H9 (cell line): ENCODE results near the gene STIM2. TPM values are rescaled to one million over a fixed set of nuclear protein-coding genes. Genes with fewer than 3 reads are reported as not detected.

Source experiments
- DNase-seq: peaks from one replicate; pipeline ENCODE4 v3.0.0-alpha.2; 2017
- H2AFZ ChIP-seq: one replicate; pipeline ENCODE4 v1.6.1; 2013; ENCODE audit warnings: mild to moderate bottlenecking, low read length, control low read depth, moderate library complexity
- H2AK5ac ChIP-seq: 2 replicates; pipeline ENCODE4 v1.6.1; 2013; ENCODE audit warnings: low read length, control low read depth, mixed read lengths; ENCODE audit not compliant: insufficient read length
- H2BK120ac ChIP-seq: one replicate; pipeline ENCODE4 v1.6.1; 2013; ENCODE audit warnings: low read depth, mild to moderate bottlenecking, low read length, control low read depth, inconsistent platforms; ENCODE audit not compliant: poor library complexity, severe bottlenecking
- H2BK12ac ChIP-seq: 2 replicates; pipeline ENCODE4 v1.6.1; 2013; ENCODE audit warnings: low read length, control low read depth, mixed read lengths, low read depth; ENCODE audit not compliant: insufficient read length
- H2BK15ac ChIP-seq: 2 replicates; pipeline ENCODE4 v1.6.1; 2013; ENCODE audit warnings: low read depth, low read length, control low read depth
- H2BK20ac ChIP-seq: one replicate; pipeline ENCODE4 v1.6.1; 2013; ENCODE audit warnings: low read depth, mild to moderate bottlenecking, low read length, control low read depth, inconsistent platforms; ENCODE audit not compliant: poor library complexity, severe bottlenecking
- H2BK5ac ChIP-seq: 2 replicates; pipeline ENCODE4 v1.6.1; 2013; ENCODE audit warnings: low read length, control low read depth, mixed read lengths; ENCODE audit not compliant: insufficient read length
- H3K14ac ChIP-seq: 2 replicates; pipeline ENCODE4 v1.6.1; 2013; ENCODE audit warnings: low read length, control low read depth; ENCODE audit not compliant: insufficient read depth
- H3K18ac ChIP-seq: 2 replicates; pipeline ENCODE4 v1.6.1; 2013; ENCODE audit warnings: low read depth, mild to moderate bottlenecking, mixed read lengths, low read length, control low read depth; ENCODE audit not compliant: insufficient read length
- H3K23ac ChIP-seq: 2 replicates; pipeline ENCODE4 v1.6.1; 2013; ENCODE audit warnings: low read length, control low read depth, mixed read lengths, low read depth; ENCODE audit not compliant: insufficient read length
- H3K23me2 ChIP-seq: 2 replicates; pipeline ENCODE4 v1.6.1; 2013; ENCODE audit warnings: low read depth, mild to moderate bottlenecking, mixed read lengths, low read length, control low read depth; ENCODE audit not compliant: insufficient read length, poor library complexity, severe bottlenecking
- H3K27ac ChIP-seq: 2 replicates; pipeline ENCODE4 v1.5.1; 2013; ENCODE audit warnings: low read length, control low read depth, mixed read lengths, low read depth; ENCODE audit not compliant: insufficient read length
- H3K27me3 ChIP-seq: 2 replicates; pipeline ENCODE4 v1.6.1; 2013; ENCODE audit warnings: low read length, control low read depth, inconsistent platforms; ENCODE audit not compliant: insufficient read depth
- H3K4ac ChIP-seq: 2 replicates; pipeline ENCODE4 v1.6.1; 2013; ENCODE audit warnings: low read depth, mild to moderate bottlenecking, control low read depth, inconsistent platforms, low read length, moderate library complexity
- H3K4me1 ChIP-seq: 2 replicates; pipeline ENCODE4 v1.6.1; 2013; ENCODE audit warnings: low read length, control low read depth, inconsistent platforms; ENCODE audit not compliant: insufficient read depth
- H3K4me2 ChIP-seq: 2 replicates; pipeline ENCODE4 v1.6.1; 2013; ENCODE audit warnings: low read length, control low read depth, mixed read lengths; ENCODE audit not compliant: insufficient read length, insufficient read depth
- H3K56ac ChIP-seq: 2 replicates; pipeline ENCODE4 v1.6.1; 2013; ENCODE audit warnings: low read depth, mild to moderate bottlenecking, mixed read lengths, low read length, control low read depth; ENCODE audit not compliant: insufficient read length
- H3K79me1 ChIP-seq: 2 replicates; pipeline ENCODE4 v1.6.1; 2013; ENCODE audit warnings: low read depth, mild to moderate bottlenecking, moderate library complexity, low read length, control low read depth, inconsistent platforms; ENCODE audit not compliant: insufficient read depth, poor library complexity, severe bottlenecking
- H3K79me2 ChIP-seq: 2 replicates; pipeline ENCODE4 v1.6.1; 2013; ENCODE audit warnings: low read length, control low read depth, inconsistent platforms; ENCODE audit not compliant: insufficient read depth
- H3K9ac ChIP-seq: 2 replicates; pipeline ENCODE4 v1.6.1; 2013; ENCODE audit warnings: low read length, control low read depth, mixed read lengths; ENCODE audit not compliant: insufficient read length; ENCODE audit errors: extremely low read depth
- H3K9me3 ChIP-seq: one replicate; pipeline ENCODE4 v1.6.1; 2013; ENCODE audit warnings: low read depth, low read length, inconsistent platforms; ENCODE audit not compliant: control insufficient read depth
- H3T11ph ChIP-seq: one replicate; pipeline ENCODE4 v1.6.1; 2013; ENCODE audit warnings: mild to moderate bottlenecking, low read length, control low read depth, inconsistent platforms
- H4K20me1 ChIP-seq: one replicate; pipeline ENCODE4 v1.6.1; 2013; ENCODE audit not compliant: control insufficient read depth, insufficient read length, insufficient read depth
- H4K5ac ChIP-seq: 2 replicates; pipeline ENCODE4 v1.6.1; 2013; ENCODE audit warnings: low read depth, mild to moderate bottlenecking, mixed read lengths, low read length, control low read depth; ENCODE audit not compliant: insufficient read length
- H4K8ac ChIP-seq: replicated peaks from 2 replicates; pipeline ENCODE4 v1.6.1; 2013; ENCODE audit warnings: low read length, control low read depth, mixed read lengths, low read depth; ENCODE audit not compliant: insufficient read length
- H4K91ac ChIP-seq: 2 replicates; pipeline ENCODE4 v1.6.1; 2013; ENCODE audit warnings: low read depth, mild to moderate bottlenecking, moderate library complexity, mixed read lengths, low read length, control low read depth; ENCODE audit not compliant: insufficient read length
- H3K27ac Mint-ChIP-seq, 3 experiments: 2 replicates in 2 of 3; 3 replicates in 1 of 3; pipeline ENCODE4 v1.8.0; 2020 to 2021; ENCODE audit warnings: mixed read lengths in 3 of 3, mild to moderate bottlenecking in 1 of 3, moderate library complexity in 1 of 3
- H3K27me3 Mint-ChIP-seq: 2 replicates; pipeline ENCODE4 v1.8.0; 2021; ENCODE audit warnings: low read depth, mild to moderate bottlenecking, moderate library complexity, mixed read lengths
- H3K36me3 Mint-ChIP-seq, 3 experiments: 2 replicates in 2 of 3; 3 replicates in 1 of 3; pipeline ENCODE4 v1.8.0; 2020 to 2021; ENCODE audit warnings: low read depth in 3 of 3, mixed read lengths in 3 of 3; ENCODE audit not compliant: insufficient read depth in 1 of 3
- H3K4me1 Mint-ChIP-seq, 2 experiments: 2 replicates each; pipeline ENCODE4 v1.8.0; 2020; ENCODE audit warnings: mixed read lengths in 2 of 2
- H3K4me3 Mint-ChIP-seq, 2 experiments: 2 replicates in 1 of 2; 3 replicates in 1 of 2; pipeline ENCODE4 v1.8.0; 2020 to 2021; ENCODE audit warnings: mild to moderate bottlenecking in 2 of 2, mixed read lengths in 2 of 2, moderate library complexity in 1 of 2
- H3K9me3 Mint-ChIP-seq, 2 experiments: 2 replicates in 1 of 2; 3 replicates in 1 of 2; pipeline ENCODE4 v1.8.0; 2020; ENCODE audit warnings: mild to moderate bottlenecking in 2 of 2, mixed read lengths in 2 of 2, moderate library complexity in 1 of 2
- CTCF ChIP-seq: fragments of 200-600 bp; sonication (generic); conservative IDR thresholded peaks from 3 replicates; pipeline ENCODE4 v1.8.0; 2021; ENCODE audit warnings: antibody characterized with exemption, mild to moderate bottlenecking
- WGBS: extraction: QIAGEN DNeasy Blood & Tissue Kit; methylation state at CpG from one replicate; pipeline ENCODE4 v1.1.7; 2013; ENCODE audit warnings: missing lambda C conversion rate, low lambda C conversion rate, mixed read lengths; ENCODE audit not compliant: insufficient read length; ENCODE audit errors: extremely low coverage; 5-methylcytosine and 5-hydroxymethylcytosine counted together
- total RNA-seq: library from RNA; stranded (reverse); gene quantifications from 2 replicates; pipeline ENCODE4 v1.2.1, GENCODE V29; 2021

STIM2 gene
- total RNA-seq, 1 experiment from 2014 or later: 26.2 TPM

- H3K79me1 ChIP-seq: no peaks in the 10 kb centered on the region
- H2BK12ac ChIP-seq: no peak overlapping the region
- no peak overlapping the region for H3K23ac ChIP-seq
- H3K27ac ChIP-seq: no peak overlapping the region
- no peak overlapping the region for H3K9ac ChIP-seq
- H3K4me3 Mint-ChIP-seq: no peak overlapping the region
- H3K27me3 ChIP-seq: no peaks in the 10 kb centered on the region
- H4K20me1 ChIP-seq: no peaks in the 10 kb centered on the region
- H2AFZ ChIP-seq: no peak overlapping the region
- H2BK20ac ChIP-seq: no peak overlapping the region
- no peaks in the 10 kb centered on the region for H3K4me1 ChIP-seq
- H3T11ph ChIP-seq: no peak overlapping the region
- no peak overlapping the region for H3K14ac ChIP-seq
- H3K27ac Mint-ChIP-seq: no peak overlapping the region
- no CpG with 5 or more reads among the region's 3 CpGs for WGBS
- H3K9me3 ChIP-seq: no peaks in the 10 kb centered on the region
- H3K4me2 ChIP-seq: no peak overlapping the region
- no peak for TF ChIP-seq CTCF
- H3K23me2 ChIP-seq: no peaks in the 10 kb centered on the region
- H4K91ac ChIP-seq: no peak overlapping the region
- H2BK15ac ChIP-seq: no peak overlapping the region
- H3K4me1 Mint-ChIP-seq: peaks cover 4 to 6% of the 10 kb centered on the region in 2 experiments; a peak in 3 of 4 replicates
- H4K5ac ChIP-seq: no peak overlapping the region
- H2BK120ac ChIP-seq: no peak overlapping the region
- H3K27me3 Mint-ChIP-seq: no peaks in the 10 kb centered on the region
- no peak overlapping the region for H4K8ac ChIP-seq
- H2BK5ac ChIP-seq: no peak overlapping the region
- H3K4ac ChIP-seq: no peak overlapping the region
- peaks cover 0 to 10% (median 0%) of the 10 kb centered on the region in 3 experiments; a peak in 3 of 7 replicates for H3K36me3 Mint-ChIP-seq
- H3K9me3 Mint-ChIP-seq: no peaks in the 10 kb centered on the region
- no peak overlapping the region for H3K18ac ChIP-seq
- H3K79me2 ChIP-seq: no peaks in the 10 kb centered on the region
- DNase-seq: no peak
- no peak overlapping the region for H2AK5ac ChIP-seq
- H3K56ac ChIP-seq: no peak overlapping the region
These were observed 162.3 kb downstream of the STIM2 start for GRCh38 chr4:27022963-27023362.
